OCI-LY3 (cell line): ENCODE measurements around the gene TMIGD3.

ENCODE experiments used
- H2AFZ ChIP-seq: fragments of 200-600, 300-600 bp; shearing (Covaris generic); 2 replicates; pipeline ENCODE4 v1.6.0; 2014; ENCODE audit warnings: antibody characterized with exemption, low read depth, low read length
- H3K27ac ChIP-seq: fragments of 200-600, 300-600 bp; sonication (generic); 2 replicates; pipeline ENCODE4 v1.5.1; 2014; ENCODE audit warnings: mild to moderate bottlenecking, low read length, moderate library complexity, mixed read lengths
- H3K27me3 ChIP-seq: fragments of 200-600, 300-600 bp; sonication (generic); 2 replicates; pipeline ENCODE4 v1.6.1; 2014; ENCODE audit warnings: low read depth, low read length, mixed read lengths
- H3K36me3 ChIP-seq: fragments of 200-600, 300-600 bp; sonication (generic); replicated peaks from 2 replicates; pipeline ENCODE3; 2014; ENCODE audit warnings: low read depth, low read length, mixed read lengths
- H3K4me1 ChIP-seq: fragments of 300-600, 200-600 bp; sonication (generic); 2 replicates; pipeline ENCODE4 v1.6.1; 2014; ENCODE audit warnings: low read length, mixed read lengths
- H3K4me2 ChIP-seq: fragments of 200-600, 300-600 bp; sonication (generic); 2 replicates; pipeline ENCODE4 v1.6.1; 2014; ENCODE audit warnings: low read length, mixed read lengths
- H3K4me3 ChIP-seq: fragments of 300-600, 200-600 bp; sonication (generic); 2 replicates; pipeline ENCODE4 v1.5.1; 2014; ENCODE audit warnings: antibody characterized with exemption, mild to moderate bottlenecking, low read length, moderate library complexity
- H3K79me2 ChIP-seq: fragments of 300-600, 200-600 bp; shearing (Covaris generic); 2 replicates; pipeline ENCODE4 v1.6.1; 2014; ENCODE audit warnings: mild to moderate bottlenecking, low read length, mixed read lengths
- H3K9ac ChIP-seq: fragments of 300-600, 200-600 bp; shearing (Covaris generic); 2 replicates; pipeline ENCODE4 v1.6.0; 2014; ENCODE audit warnings: mild to moderate bottlenecking, low read length, moderate library complexity
- H3K9me3 ChIP-seq: fragments of 200-600, 300-600 bp; shearing (Covaris generic); 2 replicates; pipeline ENCODE4 v1.6.1; 2014; ENCODE audit warnings: low read length, mixed read lengths; ENCODE audit not compliant: insufficient read depth
- H4K20me1 ChIP-seq: fragments of 200-600, 300-600 bp; sonication (generic); 2 replicates; pipeline ENCODE4 v1.6.1; 2016; ENCODE audit warnings: low read length, mixed read lengths; ENCODE audit not compliant: insufficient read depth
- CTCF ChIP-seq: fragments of 200-600, 300-600 bp; sonication (generic); IDR thresholded peaks from 2 replicates; pipeline ENCODE4 v1.5.1; 2014; ENCODE audit warnings: antibody characterized with exemption, low read length, low read depth
- EZH2phosphoT487 ChIP-seq: fragments of 200-600 bp; shearing (Covaris generic); IDR thresholded peaks from 2 replicates; pipeline ENCODE4 v1.6.1; 2018; ENCODE audit warnings: antibody characterized with exemption, mixed run types, low read depth

The TMIGD3 gene

GRCh38 chr1:111511370-111511769 is 7.9 kb upstream of the TMIGD3 start:
- no peak overlapping the region for H3K4me2 ChIP-seq
- TF ChIP-seq CTCF (no peak), EZH2phosphoT487 (no peak)

GRCh38 chr1:111509997-111510375 is 6.6 kb upstream of the TMIGD3 start:
- H3K4me3 ChIP-seq: no peak overlapping the region
- H3K9me3 ChIP-seq: no peaks in the 10 kb centered on the region
- no peaks in the 10 kb centered on the region for H4K20me1 ChIP-seq
- H2AFZ ChIP-seq: no peak overlapping the region
- no peak overlapping the region for H3K9ac ChIP-seq
- H3K79me2 ChIP-seq: 0 out of 2 replicates have a peak, but pooled peaks cover 3% of the 10 kb centered on the region
- TF ChIP-seq CTCF (no peak), EZH2phosphoT487 (no peak)
- H3K36me3 ChIP-seq: no peaks in the 10 kb centered on the region
- peaks cover 65% of the 10 kb centered on the region for H3K4me1 ChIP-seq
- no peaks in the 10 kb centered on the region for H3K27me3 ChIP-seq
- H3K4me2 ChIP-seq: no peak overlapping the region
- H3K27ac ChIP-seq: no peak overlapping the region

More at GRCh38 chr1:111511370-111511769, 7.9 kb upstream of the TMIGD3 start:
- Histone ChIP-seq H3K27me3 (no peaks in the 10 kb centered on the region), H3K36me3 (no peaks in the 10 kb centered on the region), H3K79me2 (0 out of 2 replicates have a peak, but pooled peaks cover 3% of the 10 kb centered on the region), H3K4me3 (no peak overlapping the region), H4K20me1 (no peaks in the 10 kb centered on the region), H3K9me3 (no peaks in the 10 kb centered on the region), H3K27ac (no peak overlapping the region), H3K4me1 (peaks cover 65% of the 10 kb centered on the region), H3K9ac (no peak overlapping the region), H2AFZ (no peak overlapping the region)

GRCh38 chr1:111507411-111508201 is 4.2 kb upstream of the TMIGD3 start:
- Histone ChIP-seq H3K4me3 (peak overlapping the region; percentile 73), H3K27me3 (no peaks in the 10 kb centered on the region), H2AFZ (no peak overlapping the region), H3K79me2 (0 out of 2 replicates have a peak, but pooled peaks cover 3% of the 10 kb centered on the region), H3K27ac (peak overlapping the region; percentile 99), H3K36me3 (no peaks in the 10 kb centered on the region), H3K9me3 (no peaks in the 10 kb centered on the region), H3K4me2 (peak overlapping the region; percentile 94), H3K4me1 (peaks cover 84% of the 10 kb centered on the region), H4K20me1 (no peaks in the 10 kb centered on the region), H3K9ac (peak overlapping the region; percentile 96)
- TF ChIP-seq EZH2phosphoT487: no peak
- no peak; the same call in 1 of the 2 replicates for TF ChIP-seq CTCF

- Histone ChIP-seq H4K20me1 (no peaks in the 10 kb centered on the region), H3K27me3 (no peaks in the 10 kb centered on the region), H3K36me3 (no peaks in the 10 kb centered on the region), H3K9me3 (no peaks in the 10 kb centered on the region), H3K79me2 (0 out of 2 replicates have a peak, but pooled peaks cover 3% of the 10 kb centered on the region), H3K4me1 (peaks cover 83% of the 10 kb centered on the region), H2AFZ (no peak overlapping the region), H3K9ac (peak overlapping the region; percentile 77), H3K27ac (peak overlapping the region; percentile 99), H3K4me3 (peak overlapping the region; percentile 42), H3K4me2 (peak overlapping the region; percentile 79)
- TF ChIP-seq EZH2phosphoT487: no peak
- no peak for TF ChIP-seq CTCF
Measured at GRCh38 chr1:111506561-111506960, 3.1 kb upstream of the TMIGD3 start.
